D341Med (cell line): Measurements from ENCODE around the gene CKLF.

Source experiments
- DNase-seq: peaks from one replicate; pipeline ENCODE4 v3.0.0; 2012; ENCODE audit warnings: low spot score

Gene CKLF

GRCh38 chr16:66517586-66518263 lies 34.7 kb upstream of the CKLF start:
- DNase-seq: no peak

GRCh38 chr16:66519482-66520373 lies 32.6 kb upstream of the CKLF start:
- DNase-seq: no peak

GRCh38 chr16:66520406-66521170 lies 31.8 kb upstream of the CKLF start:
- no peak for DNase-seq

DNA sequence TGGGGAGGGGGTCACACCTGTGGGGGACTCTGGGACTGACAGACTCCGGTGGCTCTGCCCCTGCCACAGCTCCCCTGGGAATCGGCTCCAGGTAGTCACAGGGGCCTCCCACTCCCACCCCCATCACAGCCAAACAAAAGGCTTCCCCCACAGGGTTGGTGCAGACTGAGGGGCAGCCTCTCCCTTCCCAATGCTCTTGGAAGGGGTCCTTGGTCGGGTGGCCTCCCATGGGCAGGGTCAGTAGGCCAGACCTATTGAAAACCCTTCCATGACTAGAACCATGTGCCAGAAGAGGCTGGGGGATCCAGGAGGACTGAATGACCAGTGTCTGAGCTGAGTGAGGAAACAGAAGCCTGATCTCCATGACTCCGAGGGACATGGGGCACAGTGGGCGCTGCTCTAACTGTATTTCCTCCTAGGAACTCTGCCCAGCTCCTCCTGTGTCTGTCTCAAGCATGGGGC lies 31.1 kb upstream of the CKLF start:
- DNase-seq: no peak

DNA sequence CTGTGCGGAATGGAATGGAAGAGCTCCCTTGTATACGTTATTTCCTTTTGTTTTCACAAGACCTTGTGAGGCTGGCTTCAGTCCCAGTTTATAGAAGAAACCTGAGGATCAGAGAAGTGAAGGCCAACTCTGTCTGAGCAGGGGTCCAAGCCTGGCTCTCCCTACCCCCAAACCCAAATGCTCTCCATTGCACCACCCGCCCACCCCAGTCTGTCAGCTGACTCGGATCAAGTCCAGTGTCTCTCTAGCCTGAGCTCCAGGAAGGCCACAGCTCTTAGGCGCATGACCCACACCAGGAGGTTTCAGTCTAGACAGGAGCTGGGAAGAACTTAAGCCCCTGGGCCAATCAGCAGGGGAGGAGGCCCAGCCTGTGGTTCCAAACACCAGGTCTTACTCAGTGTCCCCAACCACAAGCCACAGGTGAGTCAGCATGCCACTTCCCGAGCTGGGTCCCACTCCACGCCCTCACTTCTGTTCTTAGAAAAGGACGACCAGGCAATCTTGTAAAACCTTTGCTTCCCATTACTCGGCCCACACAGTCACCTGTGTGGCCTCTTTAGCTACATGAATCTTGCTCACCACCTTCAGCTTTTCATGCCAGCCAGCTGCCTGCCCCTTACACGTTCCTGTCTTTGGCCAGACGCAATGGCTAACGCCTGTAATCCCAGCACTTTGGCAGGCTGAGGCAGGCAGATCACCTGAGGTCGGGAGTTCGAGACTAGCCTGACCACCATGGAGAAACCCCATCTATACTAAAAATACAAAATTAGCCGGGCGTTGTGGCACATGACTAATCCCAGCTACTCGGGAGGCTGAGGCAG lies 30.2 kb upstream of the CKLF start:
- DNase-seq: no peak

DNA sequence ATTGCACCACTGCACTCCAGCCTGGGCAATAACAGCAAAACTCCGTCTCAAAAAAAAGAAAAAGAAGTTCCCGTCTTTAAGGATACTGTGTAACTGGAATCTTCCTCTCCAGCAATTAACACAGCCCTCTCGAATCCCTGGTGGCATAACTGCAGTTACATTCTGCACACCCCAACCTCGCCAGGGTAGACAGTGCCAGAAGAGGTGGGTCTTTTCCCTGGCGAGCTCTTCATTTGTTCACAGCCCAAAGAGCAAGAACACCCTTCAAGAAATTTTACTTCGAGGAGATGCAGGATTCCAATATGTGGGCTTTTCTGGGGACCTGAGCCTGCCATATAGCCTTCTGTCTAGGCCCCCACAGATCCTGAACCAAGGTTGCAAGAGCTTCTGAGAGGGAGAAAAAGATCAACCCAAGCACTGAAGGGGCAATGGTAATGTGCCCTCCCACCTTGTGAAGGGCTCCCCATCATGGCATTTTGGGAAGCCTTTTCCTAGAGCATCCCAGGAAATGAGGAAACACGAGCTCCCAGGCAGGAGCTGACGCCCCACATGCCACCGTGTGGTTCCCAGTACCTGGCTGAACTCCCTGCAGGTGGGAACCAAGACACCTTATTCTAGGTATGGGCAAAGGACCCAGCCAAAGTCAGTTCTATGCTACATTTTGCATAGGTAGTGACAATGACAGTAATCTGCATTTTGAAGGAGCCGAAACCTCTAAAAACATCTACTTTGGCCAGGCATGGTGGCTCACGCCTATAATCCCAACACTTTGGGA lies 29.4 kb upstream of the CKLF start:
- no peak for DNase-seq

DNA sequence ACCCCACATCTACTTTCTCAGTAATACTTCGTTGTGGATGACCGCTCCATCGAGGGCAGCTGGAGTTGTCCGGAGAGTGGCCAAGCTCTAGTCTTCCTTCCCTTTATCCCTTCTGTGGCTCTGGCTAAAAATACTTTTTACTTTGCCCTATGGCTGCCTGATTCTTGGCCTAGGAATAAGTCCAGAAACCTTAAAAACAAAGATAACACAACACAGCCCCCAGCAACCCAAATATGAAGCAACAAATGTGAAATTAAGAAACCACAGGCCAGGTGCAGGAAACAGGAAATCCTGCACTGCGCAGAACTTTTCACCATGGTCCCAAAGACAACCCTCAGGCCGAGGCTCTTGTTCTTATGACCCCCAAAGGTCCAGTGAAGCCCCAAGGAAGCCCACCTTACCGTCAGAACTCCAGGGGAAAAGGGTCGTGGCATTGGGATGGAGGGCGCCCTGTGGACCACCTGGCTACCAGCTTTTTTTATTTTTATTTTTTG lies 28.5 kb upstream of the CKLF start:
- no peak for DNase-seq

DNA sequence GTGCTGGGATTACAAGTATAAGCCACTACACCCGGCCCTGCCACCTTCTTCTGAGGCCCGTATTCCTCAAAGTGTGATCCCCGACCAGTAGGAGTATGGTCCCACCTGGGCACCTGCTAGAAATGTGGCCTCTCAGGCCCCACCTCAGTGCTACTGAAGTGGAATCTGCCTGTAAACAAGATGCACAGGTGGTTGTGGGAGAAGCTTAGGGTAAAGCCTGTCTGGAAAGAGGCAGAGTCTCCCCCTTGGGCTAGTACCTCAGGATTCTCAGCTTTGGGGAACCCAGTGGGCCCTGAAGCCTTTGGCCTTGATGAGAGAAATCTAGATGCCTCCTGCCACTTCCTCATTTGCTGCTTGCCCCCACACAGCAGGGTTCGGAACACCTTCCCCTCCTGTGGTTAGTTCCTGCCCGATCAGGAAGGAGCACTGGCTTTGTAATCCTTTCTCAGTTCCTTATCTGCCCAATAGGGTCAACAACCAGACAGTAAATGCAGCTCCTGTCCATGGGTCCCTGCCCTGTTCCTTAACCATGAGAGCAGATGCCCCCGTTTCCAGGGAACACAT lies 27.7 kb upstream of the CKLF start:
- no peak for DNase-seq

DNA sequence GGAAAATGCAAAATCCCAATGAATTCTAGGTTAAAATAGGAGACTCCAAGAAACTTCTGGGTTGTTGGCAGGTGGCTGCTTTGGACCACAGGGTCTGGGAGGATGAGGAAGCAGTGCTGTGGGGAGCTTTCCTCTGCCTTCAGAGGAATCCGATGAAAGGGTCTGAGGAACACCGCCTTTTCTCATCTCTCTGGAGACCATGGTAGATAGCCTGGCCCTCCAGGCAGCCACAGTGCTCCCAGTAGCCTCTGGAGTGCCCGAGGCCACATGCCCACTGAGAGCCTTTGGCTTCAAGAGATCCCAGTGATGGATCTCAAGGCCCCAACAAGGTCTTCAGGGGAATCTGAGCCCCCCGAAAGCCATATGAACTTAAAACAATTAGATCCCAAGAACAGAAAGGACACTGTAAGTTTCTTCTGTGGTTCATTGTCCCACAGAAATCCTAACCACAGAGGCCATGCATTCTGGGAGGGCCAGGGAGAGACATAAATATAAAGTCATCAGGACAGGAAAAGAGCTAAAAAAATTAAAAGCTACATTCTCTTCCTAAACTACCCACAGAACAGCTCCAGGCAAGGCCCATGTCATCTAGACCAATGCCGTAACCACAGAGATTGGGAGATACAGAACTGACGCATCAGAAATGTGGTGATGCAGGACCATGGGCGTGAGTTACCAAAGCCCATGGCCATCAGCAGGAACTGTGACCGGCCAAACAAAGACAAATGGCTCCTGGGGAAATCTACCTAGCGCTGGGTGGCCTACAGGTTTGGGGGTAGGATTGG lies 26.8 kb upstream of the CKLF start:
- DNase-seq: no peak

- no peak for DNase-seq
Observed at GRCh38 chr16:66528294-66528693, 24.1 kb upstream of the CKLF start.

DNA sequence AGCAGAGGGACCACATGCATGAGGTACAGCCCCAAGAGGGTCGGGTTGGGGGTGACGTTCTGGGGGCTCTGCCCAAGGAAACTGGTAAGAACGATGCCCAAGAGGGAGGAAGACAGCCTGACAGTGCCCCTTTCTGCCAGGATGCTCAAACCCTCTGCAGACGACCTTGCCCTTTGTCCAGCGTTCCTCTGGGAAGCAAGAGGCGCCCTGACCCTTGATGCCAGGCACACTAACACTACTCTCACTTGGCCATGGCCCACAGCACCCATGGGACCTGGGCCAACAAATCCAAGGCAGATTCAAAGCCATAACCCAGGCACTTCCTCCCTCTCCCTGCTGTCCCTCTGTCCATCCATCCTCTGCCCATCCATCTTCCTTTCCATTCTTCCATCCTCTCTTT lies 22.9 kb upstream of the CKLF start:
- no peak for DNase-seq

DNA sequence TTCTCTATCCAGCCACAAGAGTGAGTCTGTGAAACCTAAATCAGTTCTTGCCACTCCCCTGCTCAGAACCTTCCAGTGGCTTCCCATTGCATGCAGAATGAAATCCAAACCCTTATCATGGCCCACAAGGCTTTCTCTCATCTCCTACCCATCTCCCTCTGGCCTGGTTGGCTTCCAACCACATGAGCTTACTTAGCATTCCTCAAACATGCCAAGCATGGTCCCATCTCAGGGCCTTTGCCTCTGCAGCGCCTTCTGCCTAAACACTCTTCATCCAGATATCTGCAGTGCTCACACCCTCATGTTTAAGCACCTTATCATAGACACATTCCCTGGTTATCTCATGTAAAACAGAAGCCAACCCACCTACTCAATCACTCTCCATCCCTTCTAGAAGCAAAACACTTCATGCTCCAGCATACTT lies 18.0 kb upstream of the CKLF start:
- DNase-seq: no peak

GRCh38 chr16:66536525-66536924 lies 15.9 kb upstream of the CKLF start:
- no peak for DNase-seq

DNA sequence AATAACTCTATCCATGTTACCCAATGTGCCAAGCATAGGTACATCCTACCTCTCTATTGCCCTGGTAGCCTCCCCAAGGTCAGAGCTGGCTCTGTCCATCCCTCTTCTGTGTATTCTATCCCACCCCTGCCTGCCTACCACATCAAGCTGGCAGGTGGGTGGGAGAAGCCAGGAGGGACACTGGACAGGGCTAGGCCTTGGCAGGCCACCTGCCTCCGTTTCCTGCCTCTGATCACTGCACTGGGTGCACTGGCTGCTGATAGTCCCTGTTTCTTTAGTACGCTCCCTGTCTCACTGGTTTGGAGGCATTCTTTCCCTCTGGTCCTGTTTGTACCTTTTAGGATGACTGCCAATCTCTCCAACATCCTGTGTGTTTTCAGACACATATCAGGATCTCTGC lies 15.1 kb upstream of the CKLF start:
- DNase-seq: no peak

DNA sequence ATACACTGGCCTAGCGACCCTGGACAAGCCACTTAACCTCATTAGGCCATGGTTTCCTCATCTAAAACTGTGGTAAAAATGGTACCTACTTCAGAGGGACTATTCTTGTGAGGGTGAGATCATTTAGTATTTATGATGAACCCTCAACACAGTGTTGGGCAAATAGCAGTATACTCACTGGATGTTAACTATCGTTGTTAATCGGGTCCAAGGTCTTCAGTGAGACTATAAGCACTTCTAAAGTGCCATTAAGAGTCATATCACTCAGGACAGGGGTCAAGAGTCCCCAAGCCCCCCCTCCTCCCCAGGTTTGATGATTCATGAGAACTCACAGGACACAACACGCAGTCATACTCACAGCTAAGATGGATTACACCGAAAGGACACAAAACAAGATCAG lies 13.5 kb upstream of the CKLF start:
- DNase-seq: no peak

GRCh38 chr16:66539623-66540469 lies 12.5 kb upstream of the CKLF start:
- DNase-seq: no peak

GRCh38 chr16:66541388-66542355 lies 10.7 kb upstream of the CKLF start:
- no peak for DNase-seq

DNA sequence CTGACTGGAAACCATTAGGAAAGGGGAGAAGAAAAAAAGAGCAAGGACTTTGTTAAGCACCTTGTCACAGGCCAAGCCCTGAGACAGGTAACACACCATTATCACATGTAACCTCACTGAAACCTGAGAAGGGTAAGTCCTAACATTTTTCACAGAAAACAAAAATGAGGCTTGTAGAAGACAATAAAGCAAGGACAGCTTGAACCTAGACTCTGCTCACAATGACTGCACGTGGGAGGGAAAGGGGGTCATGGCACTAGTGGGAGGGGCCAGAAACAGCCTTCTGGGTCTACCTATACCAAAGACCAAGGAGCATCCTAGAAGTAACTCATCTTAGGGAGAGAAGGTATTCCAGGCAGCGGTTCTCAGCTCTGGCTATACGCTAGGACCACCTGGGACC lies 10.0 kb upstream of the CKLF start:
- DNase-seq: no peak
